ENCODE results near the gene MMP26.
"Not testable (repeated sequence)": the region's sequence is repeated elsewhere in the genome, so short reads cannot be mapped to it uniquely, and the experiment has no call there.

Gene MMP26

DNA sequence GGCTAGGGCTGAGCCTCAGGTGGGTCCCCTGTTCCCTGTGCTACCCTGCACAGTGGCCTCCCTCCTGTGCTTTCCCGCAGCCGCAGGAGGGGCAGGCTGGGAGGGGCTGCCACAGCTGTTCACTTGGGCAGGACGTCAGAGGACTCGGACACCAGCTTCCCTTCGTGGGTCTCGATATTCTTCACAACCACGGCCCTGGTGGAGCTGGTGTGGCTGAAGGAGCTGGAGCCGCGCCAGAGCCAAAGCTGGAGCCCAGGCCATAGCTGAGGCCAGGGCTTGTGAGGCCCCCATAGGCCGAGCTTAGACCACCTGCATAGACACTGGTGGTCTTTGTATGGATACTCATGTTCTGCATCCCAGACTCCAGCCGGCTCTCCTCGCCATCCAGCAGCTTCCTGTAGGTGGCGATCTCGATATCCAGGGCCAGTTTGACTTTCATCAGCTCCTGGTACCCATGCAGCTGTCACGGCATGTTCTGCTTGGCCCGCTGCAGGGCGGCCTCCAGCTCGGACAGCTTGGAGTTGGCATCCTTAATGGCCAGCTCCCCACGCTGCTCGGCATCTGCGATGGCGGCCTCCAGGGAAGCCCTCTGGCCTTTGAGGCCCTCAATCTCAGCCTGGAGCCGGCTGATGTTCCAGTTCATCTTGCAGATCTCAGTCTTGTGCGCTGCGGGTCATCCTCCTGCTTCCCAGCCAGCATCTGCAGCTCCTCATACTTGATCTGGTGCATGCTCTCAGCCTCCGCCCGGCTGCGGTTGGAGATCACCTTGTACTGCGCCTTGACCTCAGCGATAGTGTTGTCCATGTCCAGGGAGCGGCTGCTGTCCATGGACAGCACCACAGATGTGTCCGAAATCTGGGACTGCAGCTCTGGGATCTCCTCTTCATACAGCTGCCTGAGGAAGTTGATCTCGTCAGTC is 18.3 kb downstream of the MMP26 start:
- TF ChIP-seq, protein P1, sequence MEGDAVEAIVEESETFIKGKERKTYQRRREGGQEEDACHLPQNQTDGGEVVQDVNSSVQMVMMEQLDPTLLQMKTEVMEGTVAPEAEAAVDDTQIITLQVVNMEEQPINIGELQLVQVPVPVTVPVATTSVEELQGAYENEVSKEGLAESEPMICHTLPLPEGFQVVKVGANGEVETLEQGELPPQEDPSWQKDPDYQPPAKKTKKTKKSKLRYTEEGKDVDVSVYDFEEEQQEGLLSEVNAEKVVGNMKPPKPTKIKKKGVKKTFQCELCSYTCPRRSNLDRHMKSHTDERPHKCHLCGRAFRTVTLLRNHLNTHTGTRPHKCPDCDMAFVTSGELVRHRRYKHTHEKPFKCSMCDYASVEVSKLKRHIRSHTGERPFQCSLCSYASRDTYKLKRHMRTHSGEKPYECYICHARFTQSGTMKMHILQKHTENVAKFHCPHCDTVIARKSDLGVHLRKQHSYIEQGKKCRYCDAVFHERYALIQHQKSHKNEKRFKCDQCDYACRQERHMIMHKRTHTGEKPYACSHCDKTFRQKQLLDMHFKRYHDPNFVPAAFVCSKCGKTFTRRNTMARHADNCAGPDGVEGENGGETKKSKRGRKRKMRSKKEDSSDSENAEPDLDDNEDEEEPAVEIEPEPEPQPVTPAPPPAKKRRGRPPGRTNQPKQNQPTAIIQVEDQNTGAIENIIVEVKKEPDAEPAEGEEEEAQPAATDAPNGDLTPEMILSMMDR (IDR thresholded peaks at IDR 0.05; ENCODE audit: borderline replicate concordance, extremely low read depth, low read length, poor library complexity, severe bottlenecking): peak; percentile 25
- not testable (repeated sequence) for ATAC-seq (ENCODE audit: insufficient read depth, low read depth)

DNA sequence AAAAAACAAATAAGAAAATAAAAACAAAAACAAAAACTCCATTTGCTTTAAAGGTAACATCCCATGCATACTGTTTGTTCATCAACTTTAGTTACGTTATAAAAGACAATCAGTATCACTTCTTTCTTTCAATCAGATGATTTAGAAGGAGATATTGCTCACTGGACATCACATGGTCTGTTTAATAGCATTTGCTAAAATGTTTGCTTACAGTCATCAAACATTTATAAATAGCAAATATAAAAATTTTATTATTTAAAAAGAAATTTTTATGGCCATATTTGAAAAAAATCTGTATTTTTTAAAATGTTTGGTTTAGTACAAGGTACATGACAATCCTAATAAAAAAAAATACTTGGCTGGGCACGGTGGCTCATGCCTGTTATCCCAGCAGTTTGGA is 22.6 kb downstream of the MMP26 start:
- H4K20me1 ChIP-seq (ENCODE audit: insufficient read depth, low read length): no peaks in the 10 kb centered on the region
- H3K4me2 ChIP-seq (ENCODE audit: insufficient read depth, low read length): no peak overlapping the region
- no peak for DNase-seq
- H3K9ac ChIP-seq (ENCODE audit: low read depth, low read length): no peak overlapping the region
- no peaks in the 10 kb centered on the region for H3K9me3 ChIP-seq (ENCODE audit: insufficient read depth, low read length, severe bottlenecking)
- no peak overlapping the region for H3K27ac ChIP-seq (ENCODE audit: low read length)
- H2AFZ ChIP-seq (ENCODE audit: low read depth, low read length): no peak overlapping the region
- peaks cover 3% of the 10 kb centered on the region for H3K27me3 ChIP-seq (ENCODE audit: insufficient read depth, low read length, poor library complexity)
- H3K36me3 ChIP-seq (ENCODE audit: insufficient read depth, low read length): no peaks in the 10 kb centered on the region
- H3K79me2 ChIP-seq (ENCODE audit: insufficient read depth, low read length): no peaks in the 10 kb centered on the region
- no peak for TF ChIP-seq EZH2 (IDR thresholded peaks at IDR 0.05; ENCODE audit: borderline replicate concordance, low read depth, low read length, severe bottlenecking)
- TF ChIP-seq, protein P1 (IDR thresholded peaks at IDR 0.05; ENCODE audit: borderline replicate concordance, extremely low read depth, low read length, poor library complexity, severe bottlenecking): no peak
- H3K4me3 ChIP-seq (ENCODE audit: low read depth in 1 of 2, low read length in 2 of 2): no peak overlapping the region
- ATAC-seq (ENCODE audit: insufficient read depth, low read depth): no peak
- H3K4me1 ChIP-seq (ENCODE audit: insufficient read depth, low read length): no peaks in the 10 kb centered on the region

More for the DNA sequence above, 18.3 kb downstream of the MMP26 start:
- DNase-seq; H3K36me3 ChIP-seq (ENCODE audit: insufficient read depth, low read length); H3K4me2 ChIP-seq (ENCODE audit: insufficient read depth, low read length); H3K79me2 ChIP-seq (ENCODE audit: insufficient read depth, low read length); H3K27me3 ChIP-seq (ENCODE audit: insufficient read depth, low read length, poor library complexity); H3K9me3 ChIP-seq (ENCODE audit: insufficient read depth, low read length, severe bottlenecking); H3K9ac ChIP-seq (ENCODE audit: low read depth, low read length); H4K20me1 ChIP-seq (ENCODE audit: insufficient read depth, low read length); H3K4me1 ChIP-seq (ENCODE audit: insufficient read depth, low read length); H2AFZ ChIP-seq (ENCODE audit: low read depth, low read length); H3K4me3 ChIP-seq (ENCODE audit: low read depth in 1 of 2, low read length in 2 of 2); H3K27ac ChIP-seq (ENCODE audit: low read length): not testable (repeated sequence)

DNA sequence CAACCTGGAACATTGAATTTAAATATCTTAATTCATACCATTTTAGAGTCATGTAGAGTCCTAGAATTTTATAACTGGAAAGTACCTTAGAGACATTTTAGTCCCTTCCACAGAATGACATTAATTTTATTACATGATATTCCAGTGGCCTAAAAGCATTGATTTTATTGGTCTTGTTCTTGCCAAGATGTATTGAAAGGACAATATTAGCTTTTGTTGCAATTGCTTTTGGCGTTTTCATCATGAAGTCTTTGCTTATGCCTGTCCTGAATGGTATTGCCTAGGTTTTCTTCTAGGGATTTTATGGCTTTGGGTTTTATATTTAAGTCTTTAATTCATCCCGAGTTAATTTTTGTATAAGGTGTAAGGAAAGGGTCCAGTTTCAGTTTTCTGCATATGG is 36.2 kb downstream of the MMP26 start:
- H3K4me2 ChIP-seq (ENCODE audit: insufficient read depth, low read length): no peak overlapping the region
- H2AFZ ChIP-seq (ENCODE audit: low read depth, low read length): no peak overlapping the region
- H3K9ac ChIP-seq (ENCODE audit: low read depth, low read length): no peak overlapping the region
- H3K9me3 ChIP-seq (ENCODE audit: insufficient read depth, low read length, severe bottlenecking): no peaks in the 10 kb centered on the region
- H3K27me3 ChIP-seq (ENCODE audit: insufficient read depth, low read length, poor library complexity): no peaks in the 10 kb centered on the region
- no peaks in the 10 kb centered on the region for H4K20me1 ChIP-seq (ENCODE audit: insufficient read depth, low read length)
- DNase-seq (no peak), ATAC-seq (ENCODE audit: insufficient read depth, low read depth) (no peak)
- H3K79me2 ChIP-seq (ENCODE audit: insufficient read depth, low read length): no peaks in the 10 kb centered on the region
- no peaks in the 10 kb centered on the region for H3K4me1 ChIP-seq (ENCODE audit: insufficient read depth, low read length)
- H3K27ac ChIP-seq (ENCODE audit: low read length): no peak overlapping the region
- no peak for TF ChIP-seq EZH2 (IDR thresholded peaks at IDR 0.05; ENCODE audit: borderline replicate concordance, low read depth, low read length, severe bottlenecking)
- TF ChIP-seq, protein P1 (IDR thresholded peaks at IDR 0.05; ENCODE audit: borderline replicate concordance, extremely low read depth, low read length, poor library complexity, severe bottlenecking): no peak
- no peak overlapping the region for H3K4me3 ChIP-seq (ENCODE audit: low read depth in 1 of 2, low read length in 2 of 2)
- H3K36me3 ChIP-seq (ENCODE audit: insufficient read depth, low read length): no peaks in the 10 kb centered on the region

Data from DND-41 (cell line).